Measurements from ENCODE around the gene TUBA8. TPM values are rescaled to one million over a fixed set of nuclear protein-coding genes. Genes with fewer than 3 reads are reported as not detected.

TUBA8 gene
- total RNA-seq, 3 donors from 2014 or later = 1.6 to 14.7 (median 2.9) TPM

- peaks cover 0 to 18% of the 10 kb centered on the region in 2 donors for H3K4me1 ChIP-seq
- H3K27me3 ChIP-seq = no peaks in the 10 kb centered on the region
- H3K36me3 ChIP-seq = no peaks in the 10 kb centered on the region
- TF ChIP-seq POLR2AphosphoS5 (IDR thresholded peaks at IDR 0.05) = no peak
- TF ChIP-seq CTCF (IDR thresholded peaks at IDR 0.05) = no peak
- TF ChIP-seq POLR2A (IDR thresholded peaks at IDR 0.05) = no peak
- H3K9me3 ChIP-seq = no peaks in the 10 kb centered on the region
- H3K27ac ChIP-seq = no peak overlapping the region
- H3K4me3 ChIP-seq = no peak overlapping the region
- DNase-seq (ENCODE audit: low spot score in 2 of 2) = no peak
- intact Hi-C loops (cut with DNase I; ENCODE audit: low total_unique reads) = loop anchor here (2.0 kb wide), 1 partner anchor 61 kb away; no protein-coding TSS in a partner anchor
Observed at GRCh38 chr22:18081416-18081815, 29.2 kb upstream of the TUBA8 start.

GRCh38 chr22:18082467-18082866 lies 28.1 kb upstream of the TUBA8 start:
- Histone ChIP-seq H3K9me3 (no peaks in the 10 kb centered on the region), H3K27ac (no peak overlapping the region), H3K4me1 (peaks cover 0 to 9% of the 10 kb centered on the region in 2 donors), H3K27me3 (no peaks in the 10 kb centered on the region), H3K36me3 (no peaks in the 10 kb centered on the region), H3K4me3 (no peak overlapping the region)
- TF ChIP-seq CTCF (IDR thresholded peaks at IDR 0.05) = no peak
- TF ChIP-seq POLR2A (IDR thresholded peaks at IDR 0.05) = no peak
- TF ChIP-seq POLR2AphosphoS5 (IDR thresholded peaks at IDR 0.05) = no peak
- DNase-seq (ENCODE audit: low spot score in 2 of 2) = no peak
- intact Hi-C loops (cut with DNase I; ENCODE audit: low total_unique reads) = no loop called here

GRCh38 chr22:18083406-18083805 lies 27.2 kb upstream of the TUBA8 start:
- intact Hi-C loops (cut with DNase I; ENCODE audit: low total_unique reads) = no loop called here
- H3K9me3 ChIP-seq = no peaks in the 10 kb centered on the region
- no peak overlapping the region for H3K27ac ChIP-seq
- H3K4me1 ChIP-seq = peaks cover 0 to 9% of the 10 kb centered on the region in 2 donors
- TF ChIP-seq CTCF (IDR thresholded peaks at IDR 0.05) (no peak), POLR2AphosphoS5 (IDR thresholded peaks at IDR 0.05) (no peak), POLR2A (IDR thresholded peaks at IDR 0.05) (no peak)
- H3K36me3 ChIP-seq = no peaks in the 10 kb centered on the region
- H3K4me3 ChIP-seq = no peak overlapping the region
- no peaks in the 10 kb centered on the region for H3K27me3 ChIP-seq
- no peak for DNase-seq (ENCODE audit: low spot score in 2 of 2)

- Histone ChIP-seq H3K4me1 (no peaks in the 10 kb centered on the region), H3K27me3 (no peaks in the 10 kb centered on the region), H3K9me3 (no peaks in the 10 kb centered on the region), H3K36me3 (no peaks in the 10 kb centered on the region), H3K4me3 (no peak overlapping the region), H3K27ac (no peak overlapping the region)
- no peak for DNase-seq (ENCODE audit: low spot score in 2 of 2)
- TF ChIP-seq POLR2AphosphoS5 (IDR thresholded peaks at IDR 0.05) (no peak), POLR2A (IDR thresholded peaks at IDR 0.05) (no peak), CTCF (IDR thresholded peaks at IDR 0.05) (no peak)
- intact Hi-C loops (cut with DNase I; ENCODE audit: low total_unique reads) = no loop called here
Observed at GRCh38 chr22:18085188-18085587, 25.4 kb upstream of the TUBA8 start.

GRCh38 chr22:18087350-18087855 lies 23.2 kb upstream of the TUBA8 start:
- no peak for DNase-seq (ENCODE audit: low spot score in 2 of 2)
- no peak overlapping the region for H3K4me3 ChIP-seq
- intact Hi-C loops (cut with DNase I; ENCODE audit: low total_unique reads) = no loop called here

More at GRCh38 chr22:18087350-18087855, 23.2 kb upstream of the TUBA8 start:
- H3K9me3 ChIP-seq = no peaks in the 10 kb centered on the region
- H3K27ac ChIP-seq = no peak overlapping the region
- no peaks in the 10 kb centered on the region for H3K27me3 ChIP-seq
- no peaks in the 10 kb centered on the region for H3K36me3 ChIP-seq
- no peaks in the 10 kb centered on the region for H3K4me1 ChIP-seq
- TF ChIP-seq POLR2A (IDR thresholded peaks at IDR 0.05) (no peak), CTCF (IDR thresholded peaks at IDR 0.05) (no peak), POLR2AphosphoS5 (IDR thresholded peaks at IDR 0.05) (no peak)

Data from breast epithelium (tissue), 4 donors.